Neuronal stem cell (in vitro differentiated cells): ENCODE measurements around the gene IGF1R.

ENCODE experiments used
- DNase-seq: peaks from one replicate; pipeline ENCODE4 v3.0.0-alpha.2; 2013; ENCODE audit warnings: low spot score
- H2AFZ ChIP-seq: one replicate; pipeline ENCODE4 v1.6.1; 2013; ENCODE audit warnings: mild to moderate bottlenecking, low read length, inconsistent platforms
- H2AK5ac ChIP-seq: 2 replicates; pipeline ENCODE4 v1.6.1; 2013; ENCODE audit warnings: low read depth, mild to moderate bottlenecking, inconsistent platforms, low read length, moderate library complexity, mixed read lengths
- H2BK120ac ChIP-seq: 2 replicates; pipeline ENCODE4 v1.6.1; 2013; ENCODE audit warnings: low read depth, mild to moderate bottlenecking, inconsistent platforms, low read length, moderate library complexity, mixed read lengths
- H2BK12ac ChIP-seq: one replicate; pipeline ENCODE4 v1.6.1; 2013; ENCODE audit warnings: low read length, inconsistent platforms
- H2BK15ac ChIP-seq: 2 replicates; pipeline ENCODE4 v1.6.1; 2013; ENCODE audit warnings: mild to moderate bottlenecking, low read length, inconsistent platforms, mixed read lengths
- H2BK5ac ChIP-seq: one replicate; pipeline ENCODE4 v1.6.1; 2013; ENCODE audit warnings: inconsistent platforms, mild to moderate bottlenecking, low read length, moderate library complexity
- H3K14ac ChIP-seq: one replicate; pipeline ENCODE4 v1.6.1; 2013; ENCODE audit warnings: low read length, inconsistent platforms
- H3K18ac ChIP-seq: 2 replicates; pipeline ENCODE4 v1.6.1; 2013; ENCODE audit warnings: low read length, inconsistent platforms
- H3K23ac ChIP-seq: 2 replicates; pipeline ENCODE4 v1.6.1; 2013; ENCODE audit warnings: low read depth, mild to moderate bottlenecking, mixed read lengths, low read length, inconsistent platforms; ENCODE audit not compliant: poor library complexity
- H3K27ac ChIP-seq: replicated peaks from 3 replicates; pipeline ENCODE4 v1.5.1; 2013; ENCODE audit warnings: low read length, inconsistent platforms
- H3K27me3 ChIP-seq, 3 experiments: 2 replicates each; pipeline ENCODE4 v1.6.1; 2013; ENCODE audit warnings: low read length in 3 of 3, mild to moderate bottlenecking in 2 of 3, inconsistent platforms in 1 of 3, low read depth in 1 of 3, mixed read lengths in 1 of 3, moderate library complexity in 1 of 3; ENCODE audit not compliant: control insufficient read depth in 3 of 3, insufficient read depth in 3 of 3
- H3K36me3 ChIP-seq, 2 donors: replicated peaks in 1 of 2; 2 replicates each; pipeline ENCODE4 v1.6.1; 2013; ENCODE audit warnings: low read length in 2 of 2; ENCODE audit not compliant: control insufficient read depth in 2 of 2, insufficient read depth in 2 of 2
- H3K4ac ChIP-seq: 2 replicates; pipeline ENCODE4 v1.6.1; 2013; ENCODE audit warnings: inconsistent platforms, mild to moderate bottlenecking, low read length, moderate library complexity
- H3K4me1 ChIP-seq, 2 donors: 1 replicate in 1 of 2; 2 replicates in 1 of 2; pipeline ENCODE4 v1.6.1; 2013; ENCODE audit warnings: low read length in 2 of 2, low read depth in 1 of 2; ENCODE audit not compliant: control insufficient read depth in 2 of 2, insufficient read depth in 1 of 2
- H3K4me2 ChIP-seq: one replicate; pipeline ENCODE4 v1.6.1; 2013; ENCODE audit warnings: mild to moderate bottlenecking, low read length, inconsistent platforms; ENCODE audit not compliant: insufficient read depth, poor library complexity, severe bottlenecking
- H3K4me3 ChIP-seq, 2 donors: 2 replicates each; pipeline ENCODE4 v1.5.1; 2013; ENCODE audit warnings: low read length in 2 of 2, mild to moderate bottlenecking in 2 of 2, inconsistent platforms in 1 of 2, moderate library complexity in 1 of 2
- H3K79me1 ChIP-seq: one replicate; pipeline ENCODE4 v1.6.1; 2013; ENCODE audit warnings: low read depth, mild to moderate bottlenecking, inconsistent platforms, low read length, moderate library complexity
- H3K9ac ChIP-seq: one replicate; pipeline ENCODE4 v1.6.1; 2013; ENCODE audit warnings: mild to moderate bottlenecking, low read depth, low read length, inconsistent platforms; ENCODE audit not compliant: poor library complexity
- H3K9me3 ChIP-seq, 2 donors: replicated peaks in 1 of 2; 2 replicates each; pipeline versions ENCODE3 to v1.6.1; 2013; ENCODE audit warnings: low read length in 2 of 2, mild to moderate bottlenecking in 2 of 2, inconsistent platforms in 1 of 2, low read depth in 1 of 2, mixed read lengths in 1 of 2, moderate library complexity in 1 of 2; ENCODE audit not compliant: control insufficient read depth in 2 of 2, insufficient read depth in 1 of 2
- H4K8ac ChIP-seq: one replicate; pipeline ENCODE4 v1.6.1; 2013; ENCODE audit warnings: low read depth, mild to moderate bottlenecking, inconsistent platforms, low read length, moderate library complexity
- H4K91ac ChIP-seq: one replicate; pipeline ENCODE4 v1.6.1; 2013; ENCODE audit warnings: low read length, low read depth, mild to moderate bottlenecking, inconsistent platforms; ENCODE audit not compliant: poor library complexity
- WGBS, 2 donors: extraction: QIAGEN DNeasy Blood & Tissue Kit; methylation state at CpG; one replicate each; pipeline ENCODE4 v1.1.7; 2013; ENCODE audit warnings: missing lambda C conversion rate in 2 of 2, mixed read lengths in 1 of 2; ENCODE audit not compliant: insufficient read length in 2 of 2, insufficient replicate concordance in 1 of 2; ENCODE audit errors: extremely low coverage in 2 of 2; 5-methylcytosine and 5-hydroxymethylcytosine counted together

Gene IGF1R

GRCh38 chr15:98677345-98678059, 29.2 kb downstream of the IGF1R start:
- no CpG with 5 or more reads among the region's 5 CpGs for WGBS, 2 donors
- H2BK15ac ChIP-seq, result no peak overlapping the region
- H2AFZ ChIP-seq, result no peak overlapping the region
- peak overlapping the region; percentile 3 for H3K18ac ChIP-seq
- H3K9me3 ChIP-seq, result no peaks in the 10 kb centered on the region
- H2BK12ac ChIP-seq, result no peak overlapping the region
- H4K8ac ChIP-seq, result no peak overlapping the region
- H3K4me2 ChIP-seq, result no peak overlapping the region
- H2BK120ac ChIP-seq, result no peak overlapping the region
- H3K14ac ChIP-seq, result no peak overlapping the region
- H3K36me3 ChIP-seq, result peaks cover 0 to 9% of the 10 kb centered on the region in 2 donors
- no peak overlapping the region for H3K4me3 ChIP-seq
- H3K4me1 ChIP-seq, result peaks cover 3 to 12% of the 10 kb centered on the region in 2 donors
- H2AK5ac ChIP-seq, result no peak overlapping the region
- H3K27ac ChIP-seq, result peak overlapping the region; percentile 26
- H3K4ac ChIP-seq, result no peak overlapping the region
- no peak overlapping the region for H2BK5ac ChIP-seq
- DNase-seq, result no peak
- H3K79me1 ChIP-seq, result peaks cover 2% of the 10 kb centered on the region
- H3K9ac ChIP-seq, result peak overlapping the region; percentile 55
- peak overlapping the region; percentile 62 for H3K23ac ChIP-seq
- no peak overlapping the region for H4K91ac ChIP-seq
- H3K27me3 ChIP-seq, result no peaks in the 10 kb centered on the region

- WGBS, 2 donors, result no CpG with 5 or more reads among the region's 7 CpGs
- Histone ChIP-seq H3K9ac (no peak overlapping the region), H3K18ac (no peak overlapping the region), H3K4me3 (no peak overlapping the region), H3K9me3 (no peaks in the 10 kb centered on the region), H4K8ac (no peak overlapping the region), H2BK120ac (no peak overlapping the region), H3K27me3 (no peaks in the 10 kb centered on the region), H3K27ac (no peak overlapping the region), H2AFZ (no peak overlapping the region), H2BK15ac (no peak overlapping the region), H3K23ac (no peak overlapping the region), H3K79me1 (peaks cover 2% of the 10 kb centered on the region), H4K91ac (no peak overlapping the region), H3K36me3 (peaks cover 0 to 9% of the 10 kb centered on the region in 2 donors), H3K4ac (no peak overlapping the region), H3K4me2 (no peak overlapping the region), H3K14ac (no peak overlapping the region), H2BK12ac (no peak overlapping the region), H3K4me1 (peaks cover 3 to 10% of the 10 kb centered on the region in 2 donors), H2AK5ac (no peak overlapping the region), H2BK5ac (no peak overlapping the region)
- DNase-seq, result no peak
These were observed 30.1 kb downstream of the IGF1R start for GRCh38 chr15:98678484-98678883.

GRCh38 chr15:98681061-98681460, 32.7 kb downstream of the IGF1R start:
- Histone ChIP-seq H3K23ac (no peak overlapping the region), H3K27ac (no peak overlapping the region), H3K4ac (no peak overlapping the region), H3K4me1 (peaks cover 3 to 11% of the 10 kb centered on the region in 2 donors), H2AK5ac (no peak overlapping the region), H4K91ac (no peak overlapping the region), H3K9me3 (no peaks in the 10 kb centered on the region), H3K79me1 (peaks cover 10% of the 10 kb centered on the region), H2BK5ac (no peak overlapping the region), H2BK120ac (no peak overlapping the region), H2AFZ (no peak overlapping the region), H3K14ac (no peak overlapping the region), H3K4me3 (no peak overlapping the region), H2BK12ac (no peak overlapping the region), H4K8ac (no peak overlapping the region), H3K18ac (no peak overlapping the region), H3K4me2 (no peak overlapping the region), H3K9ac (no peak overlapping the region), H2BK15ac (no peak overlapping the region), H3K36me3 (peaks cover 0 to 11% of the 10 kb centered on the region in 2 donors), H3K27me3 (no peaks in the 10 kb centered on the region)
- no CpG with 5 or more reads among the region's 7 CpGs for WGBS, 2 donors
- DNase-seq, result no peak

GRCh38 chr15:98682992-98683701, 34.8 kb downstream of the IGF1R start:
- Histone ChIP-seq H2AFZ (no peak overlapping the region), H4K91ac (no peak overlapping the region), H3K27ac (no peak overlapping the region), H3K79me1 (peaks cover 11% of the 10 kb centered on the region), H3K27me3 (no peaks in the 10 kb centered on the region), H3K9me3 (no peaks in the 10 kb centered on the region), H3K4me2 (no peak overlapping the region), H2BK15ac (no peak overlapping the region), H3K4me3 (no peak overlapping the region), H4K8ac (no peak overlapping the region), H3K23ac (no peak overlapping the region), H2AK5ac (no peak overlapping the region), H3K9ac (no peak overlapping the region), H3K36me3 (peaks cover 0 to 11% of the 10 kb centered on the region in 2 donors), H3K14ac (no peak overlapping the region), H3K18ac (no peak overlapping the region), H3K4me1 (peaks cover 0 to 12% of the 10 kb centered on the region in 2 donors), H3K4ac (no peak overlapping the region), H2BK120ac (no peak overlapping the region), H2BK5ac (no peak overlapping the region), H2BK12ac (no peak overlapping the region)
- WGBS, 2 donors, result no CpG with 5 or more reads among the region's 9 CpGs
- no peak for DNase-seq
